KBM-7 (cell line): ENCODE results near the gene FIGNL2.
"Not testable (repeated sequence)": the region's sequence is repeated elsewhere in the genome, so short reads cannot be mapped to it uniquely, and the experiment has no call there.

ENCODE experiments used
- DNase-seq: peaks from one replicate; pipeline ENCODE4 v3.0.0-alpha.2; 2015
- in situ Hi-C: fragments of 300-500 bp; cut with MboI; formaldehyde crosslinking; loops from 2 replicates; pipeline ENCODE4 v1.14.3; 2020; ENCODE audit warnings: low sequenced_read_pairs, low pct_unique_long_range_greater_than_20kb, mixed read lengths

FIGNL2 gene

DNA sequence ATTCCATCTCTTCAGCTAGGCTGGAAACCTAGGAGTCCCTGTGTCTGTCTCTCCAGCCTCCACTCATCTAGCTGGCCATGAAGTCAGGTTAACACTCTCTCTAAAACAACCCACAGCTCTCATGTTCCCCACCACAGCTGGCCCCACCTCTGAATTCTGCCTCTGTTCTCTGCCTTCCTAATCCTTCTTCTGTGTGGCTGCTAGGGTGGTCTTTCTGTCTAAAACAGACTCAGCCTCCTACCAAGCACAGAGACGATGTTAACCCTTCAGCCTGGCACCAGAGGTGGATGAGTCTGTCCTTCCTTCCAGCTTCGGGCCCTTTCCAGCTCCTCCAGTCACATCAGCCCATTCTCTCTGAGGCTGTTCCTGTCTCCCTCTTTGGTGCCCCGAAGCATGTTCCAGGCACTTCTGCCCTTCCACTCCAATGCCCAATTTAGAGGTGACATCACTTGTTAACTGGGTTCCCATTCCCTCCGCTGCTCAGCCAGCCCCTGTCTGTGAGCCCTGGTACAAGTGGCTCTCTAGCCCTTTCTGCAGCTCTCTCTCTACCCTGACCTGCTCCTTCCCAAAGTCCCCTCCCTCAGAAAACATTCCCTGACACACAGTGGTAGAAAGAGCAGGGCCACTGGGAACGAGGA lies 9.1 kb downstream of the FIGNL2 start:
- no peak for DNase-seq
- in situ Hi-C loops, result no loop called here

DNA sequence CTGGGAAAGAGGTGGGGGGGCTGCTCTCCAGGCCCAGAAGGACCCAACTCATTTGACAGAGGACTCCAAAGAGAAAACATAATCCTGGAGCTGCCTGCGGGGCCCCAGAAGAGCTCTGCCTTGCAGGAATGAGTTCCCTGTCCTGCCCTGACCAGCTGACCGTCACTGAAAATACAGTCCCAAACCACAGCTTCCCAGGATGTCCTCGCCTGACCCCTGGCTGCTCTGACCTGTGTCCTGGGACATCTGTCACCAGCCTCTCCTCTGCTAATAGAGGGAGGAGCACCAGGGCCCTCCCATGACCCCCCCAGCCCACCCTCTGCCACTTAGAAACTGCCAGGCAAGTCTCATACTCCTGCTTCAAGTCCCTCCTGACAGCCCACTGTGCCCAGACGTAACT lies 9.8 kb downstream of the FIGNL2 start:
- in situ Hi-C loops, result no loop called here
- no peak for DNase-seq

DNA sequence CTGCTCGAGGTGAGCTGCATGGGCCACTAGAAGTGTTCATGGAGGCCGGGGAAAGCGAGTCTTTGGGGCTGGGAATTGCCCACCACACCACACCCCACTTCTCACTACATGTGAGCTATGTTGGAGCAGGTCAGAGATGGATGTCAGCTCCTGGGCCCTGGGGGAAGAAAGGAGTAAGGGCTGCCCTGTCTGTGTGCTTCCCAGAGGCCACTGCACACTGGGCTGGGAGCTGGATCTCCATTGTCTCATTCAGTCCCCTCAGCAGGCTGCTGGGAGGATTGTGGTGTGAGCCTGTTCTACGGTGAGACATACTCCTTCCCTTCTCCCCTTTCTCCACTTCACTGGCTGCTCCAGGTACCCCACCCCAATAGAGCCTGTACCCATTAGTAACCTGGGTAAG lies 10.5 kb downstream of the FIGNL2 start:
- in situ Hi-C loops, result no loop called here

DNA sequence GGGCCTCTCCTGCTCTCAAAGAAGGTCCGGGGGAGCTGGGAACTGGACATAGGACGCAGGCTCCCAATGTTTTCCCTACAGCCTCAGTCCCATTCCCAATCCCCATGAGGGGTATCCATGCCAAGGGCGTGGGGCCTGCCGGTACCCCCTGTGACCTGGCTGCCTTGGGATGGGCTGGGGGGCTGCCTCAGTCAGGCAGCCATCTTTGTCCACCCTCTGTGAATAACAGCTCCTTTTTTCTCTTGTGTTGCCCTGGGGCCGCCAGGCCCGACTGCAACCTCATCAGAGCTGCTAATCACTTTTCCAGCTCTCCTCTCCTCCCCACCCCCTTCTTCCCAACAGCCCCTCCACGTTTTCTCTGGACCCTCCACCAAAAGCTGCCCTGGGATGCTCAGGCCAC lies 11.2 kb downstream of the FIGNL2 start:
- in situ Hi-C loops, result no loop called here
- DNase-seq, result no peak

More for the DNA sequence above, 10.5 kb downstream of the FIGNL2 start:
- DNase-seq, result no peak

DNA sequence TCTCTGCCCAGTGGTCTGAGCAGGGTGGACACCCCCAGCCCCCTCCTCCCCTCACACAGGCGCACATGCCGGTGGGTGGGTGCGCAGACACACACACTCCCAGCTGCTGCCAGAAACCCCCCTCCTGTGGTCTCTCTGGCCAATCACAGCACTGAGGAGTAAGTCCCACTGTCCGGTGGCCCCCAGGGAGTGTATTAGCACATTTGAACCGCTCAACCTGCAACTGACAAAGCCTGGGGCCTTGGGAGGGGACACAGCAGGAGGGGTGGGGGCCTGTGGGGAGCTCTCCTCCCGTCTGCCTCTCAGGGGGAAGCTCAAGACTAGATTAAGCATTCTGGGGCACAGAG lies 11.7 kb downstream of the FIGNL2 start:
- in situ Hi-C loops, result no loop called here
- DNase-seq, result no peak

DNA sequence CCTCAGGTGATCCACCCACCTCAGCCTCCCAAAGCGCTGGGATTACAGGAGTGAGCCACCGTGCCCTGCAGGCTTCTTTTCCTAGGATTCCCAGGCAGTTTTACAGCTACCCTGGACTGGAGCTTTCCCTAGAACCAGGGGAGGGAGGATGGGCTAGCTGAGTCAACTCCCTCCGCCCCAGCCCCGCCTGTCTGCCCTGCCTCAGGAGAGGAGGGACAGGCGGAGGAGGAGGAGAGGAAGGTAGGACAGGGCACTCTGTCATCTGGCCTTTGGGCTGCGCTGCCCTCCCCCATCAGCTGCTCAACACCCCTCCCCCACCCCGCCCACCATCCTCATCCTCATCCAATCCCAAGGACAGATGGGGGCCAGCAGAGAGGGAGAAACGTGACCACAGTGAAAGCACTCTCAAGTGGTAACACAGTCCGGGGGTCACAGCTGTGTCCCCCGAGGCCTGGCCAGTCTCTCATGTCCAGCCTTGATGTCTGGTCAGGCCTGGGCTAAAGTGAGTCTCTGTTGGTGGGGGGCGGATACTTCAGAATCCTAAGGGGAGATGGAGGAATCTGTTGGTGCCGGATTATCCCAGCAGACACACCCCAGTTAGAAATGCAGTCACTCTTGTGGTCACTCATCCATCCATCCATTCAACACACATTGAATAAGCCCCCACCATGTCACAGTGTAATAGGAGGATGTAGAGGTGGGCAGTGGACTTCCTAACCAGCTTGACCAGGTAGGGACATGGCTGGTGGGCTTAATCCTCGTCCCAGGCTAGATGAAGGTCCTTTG lies 12.3 kb downstream of the FIGNL2 start:
- no peak for DNase-seq
- in situ Hi-C loops, result no loop called here

DNA sequence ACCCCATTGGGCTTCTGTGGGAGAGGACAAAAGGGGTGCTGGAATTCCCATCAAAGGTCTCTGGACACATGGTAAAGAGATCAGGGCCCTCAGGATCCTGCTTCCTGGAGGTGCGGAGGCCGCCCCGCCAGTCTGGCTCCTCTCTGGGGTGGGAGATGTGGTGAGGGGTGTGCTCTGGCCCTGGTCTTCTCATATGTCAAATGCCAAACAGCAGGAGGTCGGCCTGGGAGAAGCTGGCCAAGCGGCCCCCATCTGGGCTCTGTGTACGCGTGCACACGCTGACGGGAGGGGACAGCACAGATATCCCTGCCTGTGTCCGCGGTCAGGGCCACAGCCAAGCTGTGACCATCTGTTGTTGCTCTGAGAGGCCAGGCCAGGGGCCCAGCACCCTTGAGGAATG lies 14.1 kb downstream of the FIGNL2 start:
- in situ Hi-C loops, result no loop called here
- DNase-seq, result no peak

DNA sequence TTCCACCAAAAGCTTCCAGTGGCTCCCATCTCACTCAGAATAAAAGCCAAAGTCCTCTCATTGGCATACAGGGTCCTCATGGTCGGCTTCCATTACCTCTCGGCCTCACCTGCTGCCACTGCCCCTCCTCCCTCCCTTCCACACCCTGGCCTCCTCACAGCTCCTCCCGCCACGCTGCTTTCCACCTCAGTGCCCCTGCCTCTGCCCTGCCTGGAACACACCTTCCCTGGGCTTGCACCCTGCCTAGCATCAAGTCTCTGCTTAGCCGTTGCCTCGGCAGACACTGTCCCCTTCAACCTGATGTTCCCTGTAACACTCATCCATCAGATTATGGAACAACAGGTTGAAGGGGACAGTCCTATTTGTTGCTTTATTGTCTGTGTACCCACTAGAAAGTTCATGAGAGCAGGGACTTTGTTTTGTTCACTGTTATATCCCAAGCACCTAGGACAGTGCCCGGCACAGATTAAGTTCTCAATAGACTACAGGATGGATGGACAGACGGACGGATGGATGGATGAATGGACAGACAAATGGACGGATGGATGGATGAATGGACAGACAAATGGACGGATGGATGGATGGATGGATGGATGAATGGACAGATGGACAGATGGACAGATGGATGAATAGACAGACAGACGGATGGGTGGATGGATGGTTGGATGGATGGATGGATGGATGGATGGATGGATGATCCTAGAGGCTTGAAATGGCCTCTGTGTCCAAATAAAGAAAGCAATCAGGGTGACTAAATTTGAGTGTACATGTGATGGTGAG lies 14.9 kb downstream of the FIGNL2 start:
- DNase-seq, result no peak
- in situ Hi-C loops, result no loop called here

DNA sequence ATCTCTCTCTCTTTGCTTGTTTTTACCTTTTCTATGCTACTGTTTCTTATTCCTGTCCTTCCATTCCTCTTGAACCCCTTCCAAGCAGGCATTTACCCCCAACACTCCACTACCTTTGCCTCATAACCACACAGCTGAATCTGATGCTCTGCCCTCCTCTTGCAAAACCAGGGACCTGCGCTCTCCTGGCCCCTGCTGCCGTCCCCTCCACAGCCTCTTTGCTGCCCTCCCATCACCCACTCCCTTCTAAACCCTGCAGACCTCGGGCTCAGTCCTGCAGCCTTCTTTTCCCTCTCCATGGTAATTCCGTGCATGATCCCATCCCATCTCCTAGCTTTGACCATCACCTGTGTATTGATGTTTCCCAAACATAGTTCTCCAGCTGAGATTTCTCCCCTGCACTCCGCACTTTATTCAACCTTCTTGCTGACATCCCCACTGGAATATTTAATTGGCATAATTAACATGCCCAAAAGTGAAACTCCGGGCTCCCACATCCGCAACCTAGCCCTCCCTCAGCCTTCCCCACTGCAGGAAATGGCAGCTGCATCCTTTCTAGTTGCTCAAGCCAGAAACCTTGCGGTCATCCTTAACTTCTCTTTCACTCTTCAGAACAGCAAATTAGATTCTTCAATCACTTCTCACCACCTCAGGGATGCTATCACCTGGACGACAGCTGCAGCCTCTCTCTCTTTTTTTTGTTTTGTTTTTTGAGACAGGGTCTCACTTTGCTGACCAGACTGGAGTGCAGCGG lies 16.0 kb downstream of the FIGNL2 start:
- peak; percentile 78 for DNase-seq
- in situ Hi-C loops, result no loop called here

DNA sequence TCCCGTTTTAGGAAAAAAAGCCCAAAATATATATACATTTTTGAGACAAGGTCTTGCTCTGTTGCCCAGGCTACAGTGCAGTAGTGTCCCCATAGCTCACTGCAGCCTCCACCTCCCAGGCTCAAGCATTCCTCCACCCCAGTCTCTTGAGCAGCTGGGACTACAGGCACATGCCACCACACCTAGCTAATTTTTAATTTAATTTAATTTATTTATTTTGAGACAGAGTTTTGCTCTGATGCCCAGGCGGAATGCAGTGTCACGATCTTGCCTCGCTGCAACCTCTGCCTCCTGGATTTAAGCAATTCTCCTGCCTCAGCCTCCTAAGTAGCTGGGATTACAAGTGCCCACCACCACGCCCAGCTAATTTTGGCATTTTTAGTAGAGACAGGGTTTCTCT lies 16.7 kb downstream of the FIGNL2 start:
- in situ Hi-C loops, DNase-seq: not testable (repeated sequence)

DNA sequence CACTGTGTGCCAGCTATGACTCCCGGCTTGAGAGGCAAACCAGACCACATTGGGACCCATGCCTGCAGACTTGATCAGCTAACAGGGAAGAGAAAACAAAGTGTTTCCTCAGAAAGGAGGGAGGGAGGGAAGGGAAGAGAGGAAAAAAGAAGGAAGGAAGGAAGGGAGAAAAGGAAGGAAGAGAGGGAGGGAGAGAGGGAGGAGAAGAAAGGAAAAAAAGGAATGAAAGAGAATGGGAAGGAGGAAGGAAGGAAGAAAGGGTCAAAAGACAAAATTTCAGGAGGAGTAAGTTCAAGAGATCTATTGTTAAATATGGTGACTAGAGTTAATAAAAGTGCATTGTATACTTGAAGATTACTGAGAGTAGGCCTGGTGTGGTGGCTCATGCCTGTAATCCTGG lies 18.9 kb downstream of the FIGNL2 start:
- no peak for DNase-seq
- in situ Hi-C loops, result no loop called here

DNA sequence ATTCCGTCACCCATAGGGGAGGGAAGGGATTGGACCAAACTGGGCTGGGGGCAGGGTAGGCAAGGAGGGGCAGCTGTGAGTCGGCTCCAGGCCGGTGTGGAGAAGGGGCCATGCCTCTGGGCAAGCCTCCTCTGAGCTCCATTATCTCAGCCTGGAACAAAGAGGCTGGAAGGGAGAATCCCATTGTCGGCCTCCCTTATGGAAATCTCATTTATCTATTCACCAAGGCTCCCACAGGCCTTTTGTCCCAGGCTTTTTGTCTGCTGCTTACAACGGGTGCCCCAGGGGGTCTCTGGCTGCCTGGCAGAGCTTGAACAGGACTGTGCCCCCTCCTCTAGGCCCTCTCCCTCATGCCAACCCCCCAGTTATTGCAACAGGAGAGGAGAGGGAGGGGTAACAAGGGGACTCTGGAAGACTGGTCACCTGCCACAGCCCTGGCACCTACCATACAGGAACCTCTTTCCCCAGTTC lies 19.5 kb downstream of the FIGNL2 start:
- in situ Hi-C loops, result no loop called here

DNA sequence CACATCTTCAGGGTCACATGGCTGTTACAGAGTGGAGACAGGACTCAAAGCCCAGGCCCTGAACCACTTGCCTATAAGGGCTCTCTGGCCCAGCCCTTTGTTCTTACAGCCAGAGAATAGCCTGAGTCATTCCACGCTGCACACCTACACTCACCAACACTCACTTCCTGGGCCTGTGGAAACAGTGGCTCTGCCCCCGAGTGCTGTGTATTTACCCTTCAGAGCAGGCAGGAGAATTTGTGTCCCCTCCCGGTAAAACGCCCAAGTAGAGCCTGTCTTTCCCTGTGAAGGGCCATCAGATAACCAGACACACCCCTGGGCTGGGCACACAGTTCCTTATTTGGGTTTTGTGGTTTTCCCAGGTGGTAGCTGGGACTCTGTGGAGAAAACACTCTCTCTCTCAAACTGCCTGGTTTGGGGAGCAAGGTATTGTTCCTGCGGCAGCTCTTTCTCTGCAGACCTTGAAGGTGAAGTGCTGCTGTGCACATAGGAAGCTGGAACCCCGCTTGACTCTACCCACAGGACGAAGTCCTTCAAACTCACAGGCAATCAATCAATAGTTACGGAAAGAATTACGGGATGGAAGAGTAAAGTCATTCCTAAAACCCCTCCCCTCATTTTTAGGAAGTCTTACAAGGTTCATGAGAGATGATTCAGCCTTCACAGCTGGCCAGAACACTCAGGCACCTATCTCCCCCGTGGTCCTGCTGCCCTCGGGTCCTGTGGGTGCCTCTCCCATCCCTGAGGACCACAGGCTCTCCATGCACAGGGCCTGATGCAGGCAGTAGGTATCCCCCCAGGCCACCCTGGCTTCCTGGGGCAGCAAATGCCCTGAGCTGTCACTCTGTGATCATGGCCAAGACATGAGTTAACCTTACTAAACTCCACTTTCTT lies 20.3 kb downstream of the FIGNL2 start:
- peak; percentile 55 for DNase-seq
- in situ Hi-C loops, result no loop called here

More for the DNA sequence above, 19.5 kb downstream of the FIGNL2 start:
- no peak for DNase-seq

DNA sequence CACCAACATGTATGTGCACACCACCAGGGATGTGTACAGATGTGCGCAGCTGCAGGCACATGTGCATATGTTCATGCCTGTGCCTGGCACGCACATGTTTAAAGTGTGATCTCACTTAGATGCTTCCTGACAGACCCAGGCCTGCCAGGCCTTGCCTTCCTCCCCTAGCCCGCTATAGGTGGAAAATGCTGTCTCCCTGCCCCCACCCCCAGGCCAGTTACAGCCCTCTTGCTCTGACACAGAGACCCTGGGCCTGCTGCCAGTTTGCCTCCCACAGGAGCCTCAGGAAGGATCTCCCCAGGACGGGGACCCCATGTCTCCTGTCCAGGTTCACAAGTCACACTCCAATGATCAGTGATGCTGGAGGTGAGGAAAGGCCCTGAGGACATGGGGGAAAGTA lies 21.6 kb downstream of the FIGNL2 start:
- DNase-seq, result no peak
- in situ Hi-C loops, result no loop called here

DNA sequence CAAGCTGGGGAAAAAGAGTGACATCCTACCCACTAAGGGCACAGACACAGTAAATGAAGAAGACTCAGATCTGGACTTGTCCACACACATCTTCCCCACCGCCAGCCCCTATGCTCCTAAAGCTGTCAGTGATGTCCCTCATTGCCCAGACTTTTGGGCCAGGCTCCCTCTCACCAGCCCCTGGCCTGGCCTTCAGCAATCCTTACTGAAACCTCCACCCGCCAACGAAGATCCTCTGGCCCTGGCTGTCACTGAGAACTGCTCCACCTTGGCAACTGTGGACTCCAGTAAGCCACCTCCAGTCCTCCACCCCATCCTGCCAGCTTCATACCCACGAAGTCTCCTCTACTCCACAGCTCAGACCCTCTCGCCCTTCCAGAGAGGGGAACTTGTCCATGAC lies 23.3 kb downstream of the FIGNL2 start:
- DNase-seq, result no peak
- in situ Hi-C loops, result no loop called here

DNA sequence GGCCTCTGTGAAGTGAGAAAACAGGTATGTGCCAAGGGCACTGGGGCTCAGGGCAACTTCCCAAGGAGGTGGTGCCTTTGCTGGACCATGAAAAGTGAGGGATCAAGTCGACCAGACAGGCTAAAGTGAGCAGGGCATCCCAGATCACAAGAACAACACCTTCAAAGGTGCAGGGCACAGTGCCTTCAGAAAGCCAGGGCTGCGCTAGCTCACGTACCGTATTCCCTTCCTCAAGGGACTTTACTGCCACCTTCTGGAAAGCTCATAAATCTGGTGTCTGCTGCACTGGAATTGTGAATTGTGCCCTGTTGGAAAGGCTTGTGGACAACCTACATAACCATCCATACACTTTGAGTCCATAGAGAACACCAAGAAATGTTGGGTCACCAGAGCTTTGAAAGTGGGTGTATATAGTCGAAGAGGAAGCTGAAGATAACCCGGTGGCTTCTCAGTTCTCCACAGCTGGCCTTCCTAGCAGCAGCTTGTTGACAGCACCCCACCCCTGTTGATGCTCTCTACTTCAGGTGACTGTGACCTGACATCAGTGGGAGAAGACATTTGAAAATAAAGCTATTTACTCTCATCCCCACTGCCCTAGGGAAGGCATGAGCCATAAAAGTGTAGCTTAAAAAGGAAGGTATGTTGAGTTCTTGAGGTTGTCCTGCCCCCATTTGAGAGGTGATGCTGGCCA lies 24.5 kb downstream of the FIGNL2 start:
- peak; percentile 48 for DNase-seq
- in situ Hi-C loops, result no loop called here

DNA sequence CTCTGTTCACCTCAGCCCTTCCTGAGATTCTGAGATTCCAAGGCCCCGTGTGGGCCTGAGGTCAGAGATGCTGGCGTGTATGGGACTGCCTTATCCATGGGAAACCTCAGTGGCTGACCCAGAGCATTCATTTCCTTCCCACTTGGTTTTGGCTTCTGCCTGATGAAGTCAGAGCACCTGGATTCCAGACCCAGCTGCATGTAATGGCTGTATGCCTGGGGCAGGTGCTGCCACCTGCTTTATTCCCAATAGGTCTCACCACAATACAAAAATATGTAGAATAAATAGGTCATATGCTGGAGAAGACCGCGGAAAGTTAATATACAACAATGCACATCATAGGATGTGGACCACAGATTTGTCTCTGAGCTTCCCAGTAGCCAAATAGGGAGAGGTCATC lies 25.6 kb downstream of the FIGNL2 start:
- in situ Hi-C loops, result no loop called here
- no peak for DNase-seq

DNA sequence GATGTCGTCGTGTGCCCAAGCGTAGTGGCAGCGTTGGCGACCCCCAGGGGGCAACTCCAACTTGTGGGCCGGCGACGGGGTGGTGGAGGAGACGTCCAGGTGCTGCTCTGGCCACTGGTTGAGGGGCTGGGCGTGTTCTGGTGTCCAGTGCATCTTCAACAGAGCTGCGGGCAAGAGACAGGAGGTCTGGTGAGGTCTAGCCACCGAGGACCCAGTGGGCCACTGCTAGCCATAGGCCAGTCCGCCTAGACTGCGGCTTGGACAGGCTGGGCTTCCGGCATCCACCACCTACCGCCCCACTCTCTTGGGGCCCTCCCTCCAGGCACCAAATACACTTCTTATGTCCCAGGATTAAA lies 26.3 kb downstream of the FIGNL2 start:
- DNase-seq, result no peak
- in situ Hi-C loops, result no loop called here
